ENCODE data around the gene STPG3. TPM values are rescaled to one million over a fixed set of nuclear protein-coding genes. Genes with fewer than 3 reads are reported as not detected.
A peak's percentile ranks its signal among the peaks of the same experiment; 100 is the strongest.

Gene STPG3
- total and polyA plus RNA-seq, 9 of the 15 experiments (the other 6 are each of a cell fraction or from before 2014, with no cell fraction given), result not detected

GRCh38 chr9:137205126-137206069, 45.7 kb upstream of the STPG3 start, which contains the start of the genes NDOR1 and TMEM203 (continued):
- TF ChIP-seq MYNN (IDR thresholded peaks at IDR 0.05) (0 out of 2 replicates have a peak, but pooled peaks have one; percentile 29), MYNN (CRISPR knock-in tag; IDR thresholded peaks at IDR 0.05) (no peak), KAT8 (IDR thresholded peaks at IDR 0.05; ENCODE audit: low read depth) (0 out of 2 replicates have a peak, but pooled peaks have one; percentile 44), NFIC (IDR thresholded peaks at IDR 0.05) (peak; percentile 36), TSHZ1 (CRISPR knock-in tag; IDR thresholded peaks at IDR 0.05) (no peak), ZMIZ1 (IDR thresholded peaks at IDR 0.05; ENCODE audit: low read depth in 2 of 2, low read length in 2 of 2) (peak in 1 of 2 experiments; percentile 38; a peak in 1 of 4 replicates), GABPA (tag; conservative IDR thresholded peaks at IDR 0.05; ENCODE audit: low read depth) (peak; percentile 99), CBX8 (IDR thresholded peaks at IDR 0.05; ENCODE audit: borderline replicate concordance, extremely low read depth, low read depth, low read length, poor library complexity, severe bottlenecking) (no peak), ZNF780A (CRISPR knock-in tag; IDR thresholded peaks at IDR 0.05) (no peak), ZNF431 (CRISPR knock-in tag; IDR thresholded peaks at IDR 0.05) (no peak), CTCF (IDR thresholded peaks at IDR 0.05 in 2 of 3, conservative IDR thresholded peaks at IDR 0.05 in 1 of 3; ENCODE audit: insufficient read depth in 2 of 3, low read depth in 1 of 3, low read length in 3 of 3) (no peak), MLX (CRISPR knock-in tag; conservative IDR thresholded peaks at IDR 0.05) (peak in 1 of 2 experiments; percentile 74; a peak in 1 of 4 replicates), ETS1 (conservative IDR thresholded peaks at IDR 0.05; ENCODE audit: control insufficient read depth, low read depth, low read length) (peak; percentile 80; the same call in 1 of the 2 replicates), ZNF232 (CRISPR knock-in tag; IDR thresholded peaks at IDR 0.05) (peak; percentile 75; the same call in 1 of the 2 replicates)
